ENCODE data around the gene S100A8. TPM values are rescaled to one million over a fixed set of nuclear protein-coding genes. Genes with fewer than 3 reads are reported as not detected.

S100A8 gene
- total RNA-seq, result 100 to 1,000 TPM in 1 of 4 donors, 10 to 100 TPM in 1, 1 to 10 TPM in 2; 2.4 to 118 (median 10.6) TPM

DNA sequence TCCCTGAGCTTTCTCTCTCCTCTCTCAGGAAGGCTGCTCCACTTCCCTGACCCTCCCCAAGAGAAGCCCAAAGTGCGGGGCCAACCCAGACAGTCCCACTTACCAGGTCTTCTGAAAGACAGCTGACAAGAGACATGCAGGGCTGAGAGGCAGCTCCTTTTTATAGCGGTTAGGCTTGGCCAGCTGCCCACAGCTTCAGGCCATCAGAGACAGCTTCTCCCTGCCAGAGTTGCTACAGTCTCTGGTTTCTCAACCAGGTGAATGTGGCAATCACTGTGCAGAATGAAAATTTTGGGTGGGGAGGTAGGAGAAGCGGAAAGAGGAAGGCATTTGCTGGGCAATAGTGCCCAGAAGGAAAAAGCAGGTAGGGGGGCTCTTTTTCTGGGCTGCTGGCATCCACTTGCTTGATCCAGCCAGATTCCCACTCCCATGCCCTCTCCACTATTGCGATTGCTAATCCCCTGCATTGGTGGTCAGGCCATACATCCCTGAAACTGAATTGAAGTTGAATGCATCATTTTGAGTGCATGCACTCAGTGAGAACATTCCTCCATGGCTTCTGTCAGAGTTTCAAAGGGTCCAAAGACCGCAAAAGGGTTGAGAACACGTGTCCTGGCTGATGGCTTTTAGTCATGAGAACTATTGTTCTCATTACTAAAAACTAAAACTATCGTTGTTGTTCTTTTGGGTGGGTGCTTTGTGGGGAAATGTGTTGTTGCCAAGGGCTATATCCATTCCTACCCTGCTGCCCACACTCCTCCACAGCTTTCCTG is at the start of gene S100A8:
Gene S100A8, minus strand, starts transcription at position 136 of the 773 bp plus-strand sequence. CDS start 538 bp downstream, outside the sequence.
- H3K9me3 ChIP-seq, result no peaks in the 10 kb centered on the region
- peak; percentile 27 to 56 for DNase-seq (ENCODE audit: low spot score in 2 of 2)
- no peak within 1 kb of the TSS for H3K27ac ChIP-seq
- no peaks in the 10 kb centered on the region for H3K36me3 ChIP-seq
- no peaks in the 10 kb centered on the region for H3K4me1 ChIP-seq
- no peak within 1 kb of the TSS for H3K4me3 ChIP-seq
- TF ChIP-seq, protein P1, sequence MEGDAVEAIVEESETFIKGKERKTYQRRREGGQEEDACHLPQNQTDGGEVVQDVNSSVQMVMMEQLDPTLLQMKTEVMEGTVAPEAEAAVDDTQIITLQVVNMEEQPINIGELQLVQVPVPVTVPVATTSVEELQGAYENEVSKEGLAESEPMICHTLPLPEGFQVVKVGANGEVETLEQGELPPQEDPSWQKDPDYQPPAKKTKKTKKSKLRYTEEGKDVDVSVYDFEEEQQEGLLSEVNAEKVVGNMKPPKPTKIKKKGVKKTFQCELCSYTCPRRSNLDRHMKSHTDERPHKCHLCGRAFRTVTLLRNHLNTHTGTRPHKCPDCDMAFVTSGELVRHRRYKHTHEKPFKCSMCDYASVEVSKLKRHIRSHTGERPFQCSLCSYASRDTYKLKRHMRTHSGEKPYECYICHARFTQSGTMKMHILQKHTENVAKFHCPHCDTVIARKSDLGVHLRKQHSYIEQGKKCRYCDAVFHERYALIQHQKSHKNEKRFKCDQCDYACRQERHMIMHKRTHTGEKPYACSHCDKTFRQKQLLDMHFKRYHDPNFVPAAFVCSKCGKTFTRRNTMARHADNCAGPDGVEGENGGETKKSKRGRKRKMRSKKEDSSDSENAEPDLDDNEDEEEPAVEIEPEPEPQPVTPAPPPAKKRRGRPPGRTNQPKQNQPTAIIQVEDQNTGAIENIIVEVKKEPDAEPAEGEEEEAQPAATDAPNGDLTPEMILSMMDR (IDR thresholded peaks at IDR 0.05), result no peak
- TF ChIP-seq POLR2A (IDR thresholded peaks at IDR 0.05) (no peak), EP300 (IDR thresholded peaks at IDR 0.05) (peak in 1 of 2 donors; percentile 51)
- H3K27me3 ChIP-seq, result no peaks in the 10 kb centered on the region
- WGBS, 2 donors, result 69 to 72% methylated on average over 7 of the region's 7 CpGs

DNA sequence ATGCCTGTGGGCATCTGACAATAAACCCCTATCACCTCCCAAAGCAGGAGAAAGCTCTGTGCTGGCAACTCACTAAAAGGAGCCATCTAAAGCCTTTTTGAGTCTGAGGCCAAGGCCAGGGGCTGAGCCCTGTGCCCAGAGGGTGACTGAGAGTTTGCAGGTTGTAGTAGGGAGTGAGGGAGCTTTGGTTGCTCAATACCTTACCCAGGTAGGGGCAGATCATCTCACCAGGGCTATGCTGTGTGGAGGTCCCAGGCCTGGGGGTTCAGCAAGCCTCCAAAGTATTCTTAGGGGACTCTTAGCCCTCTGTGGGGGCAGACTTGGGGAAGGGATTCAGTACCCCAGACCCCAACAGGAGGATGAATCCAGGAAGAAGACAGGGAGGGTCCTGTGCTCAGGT is 48.4 kb upstream of the S100A8 start:
- no peak for TF ChIP-seq POLR2A (IDR thresholded peaks at IDR 0.05)
- TF ChIP-seq, protein P1 (IDR thresholded peaks at IDR 0.05), result no peak
- no peak for TF ChIP-seq EP300 (IDR thresholded peaks at IDR 0.05)
- H3K4me1 ChIP-seq, result no peaks in the 10 kb centered on the region
- H3K36me3 ChIP-seq, result no peaks in the 10 kb centered on the region
- H3K9me3 ChIP-seq, result peaks cover 0 to 9% (median 0%) of the 10 kb centered on the region in 4 donors
- H3K27ac ChIP-seq, result no peak overlapping the region
- H3K4me3 ChIP-seq, result no peak overlapping the region
- no peaks in the 10 kb centered on the region for H3K27me3 ChIP-seq
- DNase-seq (ENCODE audit: low spot score in 2 of 2), result no peak

- TF ChIP-seq EP300 (IDR thresholded peaks at IDR 0.05), result no peak
- TF ChIP-seq, protein P1 (IDR thresholded peaks at IDR 0.05), result no peak
- no peak for TF ChIP-seq POLR2A (IDR thresholded peaks at IDR 0.05)
- Histone ChIP-seq H3K4me1 (no peaks in the 10 kb centered on the region), H3K27ac (no peak overlapping the region), H3K4me3 (no peak overlapping the region), H3K9me3 (peaks cover 0 to 4% (median 0%) of the 10 kb centered on the region in 4 donors), H3K36me3 (no peaks in the 10 kb centered on the region), H3K27me3 (no peaks in the 10 kb centered on the region)
- DNase-seq (ENCODE audit: low spot score in 2 of 2), result no peak
- 67 to 79% methylated on average over 5 to 7 of the region's 7 CpGs for WGBS, 2 donors
These were observed 47.7 kb upstream of the S100A8 start for GRCh38 chr1:153438599-153438998.

- H3K36me3 ChIP-seq, result no peaks in the 10 kb centered on the region
- H3K4me3 ChIP-seq, result no peak overlapping the region
- WGBS, 2 donors, result 86 to 90% methylated on average over 4 of the region's 4 CpGs
- H3K9me3 ChIP-seq, result no peaks in the 10 kb centered on the region
- DNase-seq (ENCODE audit: low spot score in 2 of 2), result no peak
- TF ChIP-seq EP300 (IDR thresholded peaks at IDR 0.05) (no peak), POLR2A (IDR thresholded peaks at IDR 0.05) (no peak)
- TF ChIP-seq, protein P1 (IDR thresholded peaks at IDR 0.05), result no peak
- H3K27ac ChIP-seq, result no peak overlapping the region
- H3K4me1 ChIP-seq, result no peaks in the 10 kb centered on the region
- no peaks in the 10 kb centered on the region for H3K27me3 ChIP-seq
These were observed 46.4 kb upstream of the S100A8 start for GRCh38 chr1:153437236-153437635.

- Histone ChIP-seq H3K36me3 (no peaks in the 10 kb centered on the region), H3K9me3 (no peaks in the 10 kb centered on the region), H3K4me1 (no peaks in the 10 kb centered on the region), H3K27ac (no peak overlapping the region), H3K4me3 (no peak overlapping the region), H3K27me3 (no peaks in the 10 kb centered on the region)
- 77 to 84% methylated on average over 11 of the region's 11 CpGs for WGBS, 2 donors
- TF ChIP-seq, protein P1 (IDR thresholded peaks at IDR 0.05), result no peak
- TF ChIP-seq POLR2A (IDR thresholded peaks at IDR 0.05), result no peak
- TF ChIP-seq EP300 (IDR thresholded peaks at IDR 0.05), result no peak
- DNase-seq (ENCODE audit: low spot score in 2 of 2), result no peak
These were observed 44.0 kb upstream of the S100A8 start for GRCh38 chr1:153434746-153435455.
